Placental epithelial cell (primary cell): ENCODE data around the gene TNP1. TPM values are rescaled to one million over a fixed set of nuclear protein-coding genes. Genes with fewer than 3 reads are reported as not detected.

ENCODE experiments used
- total RNA-seq: library from RNA; depleted of rRNA; stranded (reverse); fragments of >200 nt; gene quantifications from 2 replicates; pipeline ENCODE4 v1.2.3, GENCODE V29; 2012

TNP1 gene, protein sequence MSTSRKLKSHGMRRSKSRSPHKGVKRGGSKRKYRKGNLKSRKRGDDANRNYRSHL
- not detected in 2 replicates for total RNA-seq

DNA sequence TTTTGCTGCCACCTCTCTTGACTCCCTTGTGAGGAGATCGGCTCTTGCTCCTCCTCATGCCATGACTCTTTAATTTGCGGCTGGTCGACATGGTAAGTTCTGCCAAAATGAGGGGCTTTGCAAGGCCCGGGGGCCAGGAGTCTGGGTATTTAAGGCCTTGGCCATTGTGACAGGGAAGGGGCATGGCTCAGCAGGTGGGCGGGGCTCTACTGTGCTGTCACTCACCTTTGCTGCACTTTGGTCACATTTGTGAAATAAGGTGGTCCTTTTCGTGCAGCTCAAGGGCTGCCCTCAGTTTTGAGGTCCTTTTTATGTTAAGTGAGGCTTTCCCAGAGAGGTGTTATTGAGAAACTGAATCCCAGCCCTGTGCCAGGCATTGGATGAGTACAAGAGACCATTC lies at the start of gene TNP1:
TSS of gene TNP1 (minus strand) at position 121 of the 400 bp plus-strand sequence. CDS start at position 91, 30 bp downstream.

Other genes starting within 250 kb of the TNP1 start
- 357 and 775 TPM in 2 replicates for gene IGFBP2, start 226.6 kb downstream of the TNP1 start, total RNA-seq
- gene IGFBP5, start 164.5 kb downstream of the TNP1 start, total RNA-seq: 3.0 and 335 TPM in 2 replicates